H1 (cell line): Measurements from ENCODE around the gene RIMBP2. TPM values are rescaled to one million over a fixed set of nuclear protein-coding genes. Genes with fewer than 3 reads are reported as not detected.

Experiments
- CTCF ChIA-PET: fragments of 300-600 bp; sonication (Branson Sonifier 250); formaldehyde crosslinking; loops from one replicate; lab custom pipeline; 2021; ENCODE audit not compliant: partially characterized antibody; lab: Charles Lee
- POLR2A ChIA-PET: fragments of 300-600 bp; sonication (Branson Sonifier 250); formaldehyde crosslinking; loops from one replicate; lab custom pipeline; 2021; ENCODE audit warnings: inconsistent platforms; ENCODE audit not compliant: partially characterized antibody; lab: Charles Lee
- DNase-seq, 2 experiments: peaks; one replicate each; pipeline versions ENCODE4 v3.0.0 to v3.0.0-alpha.2; 2010 to 2022; ENCODE audit warnings: low spot score in 2 of 2, low read depth in 1 of 2, mixed read lengths in 1 of 2
- FAIRE-seq: peaks from 2 replicates; lab custom pipeline; 2011; peaks lifted over from hg19 to GRCh38; lab: Jason Lieb, UNC
- H2AFZ ChIP-seq: 2 replicates; pipeline ENCODE4 v1.8.1; 2012; ENCODE audit warnings: low read length, inconsistent platforms
- H2AK5ac ChIP-seq: 2 replicates; pipeline ENCODE4 v1.6.1; 2013; ENCODE audit warnings: low read depth, low read length
- H2BK120ac ChIP-seq: replicated peaks from 2 replicates; pipeline ENCODE3; 2013; ENCODE audit warnings: low read depth, low read length, inconsistent platforms
- H2BK12ac ChIP-seq: 2 replicates; pipeline ENCODE4 v1.6.1; 2013; ENCODE audit warnings: low read depth, low read length
- H2BK15ac ChIP-seq: 2 replicates; pipeline ENCODE4 v1.6.1; 2013; ENCODE audit warnings: low read length
- H2BK20ac ChIP-seq: 2 replicates; pipeline ENCODE4 v1.6.1; 2013; ENCODE audit warnings: low read length
- H2BK5ac ChIP-seq: 2 replicates; pipeline ENCODE4 v1.6.1; 2013; ENCODE audit warnings: low read depth, low read length
- H3K14ac ChIP-seq: 2 replicates; pipeline ENCODE4 v1.6.1; 2013; ENCODE audit warnings: inconsistent platforms; ENCODE audit not compliant: insufficient read length
- H3K18ac ChIP-seq: 2 replicates; pipeline ENCODE4 v1.6.1; 2013; ENCODE audit warnings: low read length; ENCODE audit errors: extremely low read depth
- H3K23ac ChIP-seq: 2 replicates; pipeline ENCODE4 v1.6.1; 2013; ENCODE audit warnings: inconsistent platforms; ENCODE audit not compliant: insufficient read length
- H3K23me2 ChIP-seq: 2 replicates; pipeline ENCODE4 v1.6.1; 2013; ENCODE audit warnings: low read depth, low read length
- H3K27ac ChIP-seq: 2 replicates; pipeline ENCODE4 v1.6.1; 2011; ENCODE audit warnings: low read depth, low read length, inconsistent platforms
- H3K27me3 ChIP-seq, 4 experiments: replicated peaks in 1 of 4; 1 replicate in 1 of 4; 2 replicates in 3 of 4; pipeline versions ENCODE4 v1.6.1 to v1.8.1; 2011 to 2013; ENCODE audit warnings: low read length in 3 of 4, mild to moderate bottlenecking in 3 of 4, inconsistent platforms in 2 of 4, mixed read lengths in 2 of 4, moderate library complexity in 1 of 4; ENCODE audit not compliant: control insufficient read depth in 3 of 4, insufficient read depth in 3 of 4; ENCODE audit errors: extremely low read depth in 1 of 4
- H3K36me3 ChIP-seq, 4 experiments: 2 replicates each; pipeline versions ENCODE4 v1.6.1 to v1.8.1; 2011 to 2013; ENCODE audit warnings: mild to moderate bottlenecking in 4 of 4, low read length in 3 of 4, moderate library complexity in 2 of 4, control low read depth in 1 of 4, inconsistent platforms in 1 of 4; ENCODE audit not compliant: insufficient read depth in 4 of 4, control insufficient read depth in 2 of 4
- H3K4ac ChIP-seq: replicated peaks from 2 replicates; pipeline ENCODE3; 2013; ENCODE audit warnings: low read length, low read depth, mixed read lengths, inconsistent platforms; ENCODE audit not compliant: insufficient read length
- H3K4me1 ChIP-seq, 4 experiments: replicated peaks in 1 of 4; 1 replicate in 1 of 4; 2 replicates in 3 of 4; pipeline versions ENCODE4 v1.6.1 to v1.8.1; 2011 to 2013; ENCODE audit warnings: low read length in 3 of 4, inconsistent platforms in 2 of 4, mixed read lengths in 1 of 4; ENCODE audit not compliant: insufficient read depth in 4 of 4, control insufficient read depth in 3 of 4
- H3K4me2 ChIP-seq, 2 experiments: 2 replicates each; pipeline versions ENCODE4 v1.6.1 to v1.8.1; 2011 to 2013; ENCODE audit warnings: low read depth in 2 of 2, low read length in 2 of 2, control low read depth in 1 of 2, inconsistent platforms in 1 of 2, mild to moderate bottlenecking in 1 of 2; ENCODE audit not compliant: insufficient read depth in 1 of 2
- H3K4me3 ChIP-seq, 4 experiments: fragments of 200-600, 300-600 bp in 1 of 4; sonication (generic), shearing (Covaris generic), sonication (Bioruptor Twin) in 1 of 4; 2 replicates each; pipeline versions ENCODE4 v1.5.1 to v1.8.1; 2011 to 2016; ENCODE audit warnings: low read length in 4 of 4, low read depth in 3 of 4, control low read depth in 2 of 4, inconsistent platforms in 2 of 4, mild to moderate bottlenecking in 2 of 4, mixed read lengths in 1 of 4, moderate library complexity in 1 of 4; ENCODE audit not compliant: insufficient read depth in 2 of 4; ENCODE audit errors: extremely low read depth in 1 of 4
- H3K56ac ChIP-seq: replicated peaks from 2 replicates; pipeline ENCODE3; 2013; ENCODE audit warnings: low read depth, mild to moderate bottlenecking, mixed read lengths, low read length, inconsistent platforms; ENCODE audit not compliant: insufficient read length
- H3K79me1 ChIP-seq: 2 replicates; pipeline ENCODE4 v1.6.1; 2013; ENCODE audit warnings: low read depth, low read length, control low read depth
- H3K79me2 ChIP-seq, 2 experiments: 2 replicates each; pipeline versions ENCODE4 v1.6.1 to v1.8.1; 2012 to 2013; ENCODE audit warnings: low read length in 2 of 2, mild to moderate bottlenecking in 2 of 2, inconsistent platforms in 1 of 2; ENCODE audit not compliant: insufficient read depth in 2 of 2, control insufficient read depth in 1 of 2
- H3K9ac ChIP-seq, 4 experiments: replicated peaks in 1 of 4; 1 replicate in 1 of 4; 2 replicates in 3 of 4; pipeline versions ENCODE4 v1.6.1 to v1.8.1; 2011 to 2013; ENCODE audit warnings: low read depth in 3 of 4, low read length in 3 of 4, control low read depth in 2 of 4, mild to moderate bottlenecking in 2 of 4, moderate library complexity in 2 of 4, inconsistent platforms in 1 of 4; ENCODE audit errors: extremely low read depth in 1 of 4
- H3K9me3 ChIP-seq, 2 experiments: 2 replicates each; pipeline versions ENCODE4 v1.6.1 to v1.8.1; 2012 to 2013; ENCODE audit warnings: mild to moderate bottlenecking in 2 of 2, moderate library complexity in 2 of 2, control low read depth in 1 of 2, inconsistent platforms in 1 of 2, low read depth in 1 of 2, low read length in 1 of 2, mixed read lengths in 1 of 2; ENCODE audit not compliant: insufficient read depth in 2 of 2
- H4K20me1 ChIP-seq, 2 experiments: replicated peaks in 1 of 2; 2 replicates each; pipeline versions ENCODE3 to v1.8.1; 2011 to 2013; ENCODE audit warnings: inconsistent platforms in 2 of 2, low read length in 2 of 2, mild to moderate bottlenecking in 1 of 2; ENCODE audit not compliant: insufficient read depth in 2 of 2, control insufficient read depth in 1 of 2
- H4K5ac ChIP-seq: 2 replicates; pipeline ENCODE4 v1.6.1; 2013; ENCODE audit warnings: low read length, low read depth, mixed read lengths, inconsistent platforms; ENCODE audit not compliant: insufficient read length
- H4K8ac ChIP-seq: 2 replicates; pipeline ENCODE4 v1.8.0; 2013; ENCODE audit warnings: mild to moderate bottlenecking, moderate library complexity, low read length, inconsistent platforms; ENCODE audit not compliant: insufficient read depth; ENCODE audit errors: extremely low read depth
- H4K91ac ChIP-seq: replicated peaks from 2 replicates; pipeline ENCODE3; 2013; ENCODE audit warnings: low read length, mixed read lengths, inconsistent platforms; ENCODE audit not compliant: insufficient read length
- BACH1 ChIP-seq: IDR thresholded peaks from 2 replicates; pipeline ENCODE4 v1.6.1; 2012; ENCODE audit warnings: low read length, improper control_type of control experiment
- E2F6 ChIP-seq: IDR thresholded peaks from 2 replicates; pipeline ENCODE4 v1.6.1; 2012; ENCODE audit warnings: inconsistent platforms
- GTF2F1 ChIP-seq: IDR thresholded peaks from 2 replicates; pipeline ENCODE4 v1.6.1; 2012; ENCODE audit warnings: low read depth, low read length, improper control_type of control experiment, borderline replicate concordance
- NANOG ChIP-seq: IDR thresholded peaks from 2 replicates; pipeline ENCODE4 v1.6.1; 2011; ENCODE audit warnings: low read length, low read depth, mild to moderate bottlenecking, inconsistent platforms; ENCODE audit not compliant: insufficient read depth, poor library complexity, severe bottlenecking
- POLR2A ChIP-seq, 2 experiments: IDR thresholded peaks; 1 replicate in 1 of 2; 2 replicates in 1 of 2; pipeline ENCODE4 v1.6.1; 2011; ENCODE audit warnings: low read depth in 2 of 2, low read length in 2 of 2, mild to moderate bottlenecking in 2 of 2; ENCODE audit errors: control extremely low read depth in 1 of 2
- RBBP5 ChIP-seq: IDR thresholded peaks from 2 replicates; pipeline ENCODE4 v1.7.1; 2012; ENCODE audit warnings: low read depth, mild to moderate bottlenecking, inconsistent platforms, low read length, moderate library complexity, borderline replicate concordance
- RFX5 ChIP-seq: IDR thresholded peaks from 2 replicates; pipeline ENCODE4 v1.6.1; 2011; ENCODE audit warnings: low read depth, low read length, improper control_type of control experiment, borderline replicate concordance
- RNF2 ChIP-seq: fragments of 200-900, 300-1000 bp; sonication (generic); IDR thresholded peaks from 2 replicates; pipeline ENCODE4 v1.7.1; 2016; ENCODE audit warnings: borderline replicate concordance, low read depth, mild to moderate bottlenecking, antibody characterized with exemption, low read length; ENCODE audit not compliant: poor library complexity, severe bottlenecking; ENCODE audit errors: missing control alignments
- SAP30 ChIP-seq: fragments of 300-600 bp; sonication (generic); IDR thresholded peaks from 2 replicates; pipeline ENCODE4 v1.7.1; 2012; ENCODE audit warnings: low read length, moderate library complexity, mild to moderate bottlenecking, inconsistent platforms; ENCODE audit not compliant: insufficient read depth, insufficient replicate concordance
- SP4 ChIP-seq: IDR thresholded peaks from 2 replicates; pipeline ENCODE4 v1.6.1; 2012; ENCODE audit warnings: low read length, inconsistent platforms
- SRF ChIP-seq: IDR thresholded peaks from 2 replicates; pipeline ENCODE4 v1.6.1; 2011; ENCODE audit warnings: mild to moderate bottlenecking, low read depth, low read length, moderate library complexity
- SUZ12 ChIP-seq: fragments of 200-600 bp; sonication (generic); IDR thresholded peaks from 2 replicates; pipeline ENCODE4 v1.6.1; 2012; ENCODE audit warnings: mild to moderate bottlenecking, inconsistent platforms, low read length, moderate library complexity, mixed read lengths
- TCF12 ChIP-seq: IDR thresholded peaks from 2 replicates; pipeline ENCODE4 v1.6.1; 2011; ENCODE audit warnings: low read depth, mild to moderate bottlenecking, low read length
- TEAD4 ChIP-seq: IDR thresholded peaks from 2 replicates; pipeline ENCODE4 v1.6.1; 2012; ENCODE audit warnings: low read depth, low read length, inconsistent platforms, mixed read lengths
- WGBS, 2 experiments: shearing (Covaris generic) in 1 of 2; methylation state at CpG; one replicate each; pipeline versions ENCODE4 v1.1.6 to v1.1.7; 2013 to 2015; ENCODE audit warnings: low lambda C conversion rate in 2 of 2, mixed read lengths in 2 of 2, inconsistent platforms in 1 of 2, low coverage in 1 of 2, missing lambda C conversion rate in 1 of 2; ENCODE audit not compliant: insufficient replicate concordance in 2 of 2, insufficient coverage in 1 of 2, insufficient read length in 1 of 2; ENCODE audit errors: extremely low coverage in 1 of 2, missing lambda C conversion rate in 1 of 2; 5-methylcytosine and 5-hydroxymethylcytosine counted together
- polyA plus RNA-seq, 7 experiments: library from polyadenylated mRNA; depleted of rRNA in 3 of 7; stranded (reverse) in 5 of 7; unstranded in 2 of 7; fragments of >200 nt in 5 of 7; fragments of 200-250 nt in 2 of 7; gene quantifications; 1 replicate in 5 of 7; 2 replicates in 1 of 7; 4 replicates in 1 of 7; pipeline versions ENCODE4 v1.2.1 to v1.2.3, GENCODE V29; 2011 to 2013; ENCODE audit warnings: missing spikeins in 2 of 7, mixed read lengths in 2 of 7
- total RNA-seq: library from RNA; stranded (reverse); fragmentation: NEBNext Ultra II Directional; extraction: Animal tissue kit (Norgen Biotek cat#: 25700); gene quantifications from 2 replicates; pipeline ENCODE4 v1.2.1, GENCODE V29; 2021

Gene RIMBP2
- total and polyA plus RNA-seq, 2 of the 8 experiments (the other 6 are each of a cell fraction or from before 2014, with no cell fraction given): 0.18 to 0.65 TPM

GRCh38 chr12:130350715-130351114 lies 365.4 kb downstream of the RIMBP2 start:
- no peak overlapping the region for H3K14ac ChIP-seq
- DNase-seq: no peak
- H4K8ac ChIP-seq: no peak overlapping the region
- H4K91ac ChIP-seq: no peak overlapping the region
- H3K9ac ChIP-seq: no peak overlapping the region
- H3K36me3 ChIP-seq: no peaks in the 10 kb centered on the region
- no peak overlapping the region for H3K23ac ChIP-seq
- no peak overlapping the region for H2BK12ac ChIP-seq
- H4K5ac ChIP-seq: no peak overlapping the region
- H2BK5ac ChIP-seq: no peak overlapping the region
- H3K56ac ChIP-seq: no peak overlapping the region
- no peaks in the 10 kb centered on the region for H3K79me2 ChIP-seq
- POLR2A ChIA-PET: no interaction called here
- H3K23me2 ChIP-seq: no peaks in the 10 kb centered on the region; the same call in 1 of the 2 replicates
- H3K79me1 ChIP-seq: no peaks in the 10 kb centered on the region
- no peaks in the 10 kb centered on the region for H3K9me3 ChIP-seq
- no peak overlapping the region for H3K27ac ChIP-seq
- H3K4me3 ChIP-seq: no peak overlapping the region
- no peak overlapping the region for H3K18ac ChIP-seq
- CTCF ChIA-PET: interaction anchor here (0.7 to 1.7 kb wide), 3 partner anchors 8 to 19 kb away, joined by 3 to 5 read pairs (median 3); no protein-coding TSS in a partner anchor
- H3K4ac ChIP-seq: no peak overlapping the region
- H3K4me1 ChIP-seq: no peaks in the 10 kb centered on the region
- H3K4me2 ChIP-seq: no peak overlapping the region
- no peak overlapping the region for H2BK15ac ChIP-seq
- no peak overlapping the region for H2AFZ ChIP-seq
- WGBS, 2 experiments: 81% methylated on average over 2 of the region's 2 CpGs; no CpG with 5 or more reads in 1 of the 2 experiments
- H4K20me1 ChIP-seq: no peaks in the 10 kb centered on the region
- FAIRE-seq: no peak
- no peak overlapping the region for H2BK120ac ChIP-seq
- H3K27me3 ChIP-seq: no peaks in the 10 kb centered on the region; a peak in 2 of 7 replicates
- no peak overlapping the region for H2BK20ac ChIP-seq
- H2AK5ac ChIP-seq: no peak overlapping the region
- TF ChIP-seq BACH1 (no peak), POLR2A (IDR thresholded peaks at IDR 0.05; ENCODE audit: control extremely low read depth in 1 of 2, low read depth in 2 of 2, low read length in 2 of 2) (no peak), SUZ12 (no peak), SRF (no peak), SAP30 (no peak), GTF2F1 (no peak), SP4 (no peak), TEAD4 (no peak), RBBP5 (no peak), E2F6 (no peak), TCF12 (no peak), RFX5 (no peak), NANOG (no peak), RNF2 (no peak)
